Glutamatergic neuron (in vitro differentiated cells): Measurements from ENCODE around the gene CAMK2B. TPM values are rescaled to one million over a fixed set of nuclear protein-coding genes. Genes with fewer than 3 reads are reported as not detected.

Source experiments
- DNase-seq: peaks from one replicate; pipeline ENCODE4 v3.0.0; 2022
- H3K27ac Mint-ChIP-seq: one replicate; pipeline ENCODE4 v1.8.0; 2020; ENCODE audit warnings: mild to moderate bottlenecking, mixed read lengths, inconsistent platforms; ENCODE audit not compliant: unreplicated experiment
- H3K27me3 Mint-ChIP-seq: one replicate; pipeline ENCODE4 v1.8.0; 2020; ENCODE audit warnings: mild to moderate bottlenecking, moderate library complexity, mixed read lengths, inconsistent platforms; ENCODE audit not compliant: unreplicated experiment
- H3K36me3 Mint-ChIP-seq: one replicate; pipeline ENCODE4 v1.8.0; 2020; ENCODE audit warnings: mild to moderate bottlenecking, mixed read lengths, inconsistent platforms; ENCODE audit not compliant: unreplicated experiment
- H3K4me1 Mint-ChIP-seq: one replicate; pipeline ENCODE4 v1.8.0; 2020; ENCODE audit warnings: mild to moderate bottlenecking, low read depth, mixed read lengths, inconsistent platforms; ENCODE audit not compliant: unreplicated experiment
- H3K4me3 Mint-ChIP-seq: one replicate; pipeline ENCODE4 v1.8.0; 2020; ENCODE audit warnings: mild to moderate bottlenecking, mixed read lengths, inconsistent platforms; ENCODE audit not compliant: unreplicated experiment
- H3K9me3 Mint-ChIP-seq: one replicate; pipeline ENCODE4 v1.8.0; 2020; ENCODE audit warnings: mild to moderate bottlenecking, moderate library complexity, mixed read lengths, inconsistent platforms; ENCODE audit not compliant: unreplicated experiment
- CTCF ChIP-seq: fragments of 200-600 bp; sonication (generic); IDR thresholded peaks from one replicate; pipeline ENCODE4 v1.5.0; 2021; ENCODE audit not compliant: partially characterized antibody, unreplicated experiment
- total RNA-seq: library from RNA; stranded (reverse); fragmentation: NEBNext Ultra II Directional; extraction: Animal tissue kit (Norgen Biotek cat#: 25700); gene quantifications from one replicate; pipeline ENCODE4 v1.2.1, GENCODE V29; 2021; ENCODE audit not compliant: unreplicated experiment

The CAMK2B gene
- total RNA-seq, 1 donor from 2014 or later: 55.1 TPM

GRCh38 chr7:44197474-44197873 lies 127.9 kb downstream of the CAMK2B start:
- no peak overlapping the region for H3K4me3 Mint-ChIP-seq
- peak overlapping the region; percentile 23 for H3K27ac Mint-ChIP-seq
- DNase-seq: no peak
- H3K4me1 Mint-ChIP-seq: peaks cover 18% of the 10 kb centered on the region
- H3K9me3 Mint-ChIP-seq: no peaks in the 10 kb centered on the region
- no peaks in the 10 kb centered on the region for H3K36me3 Mint-ChIP-seq
- H3K27me3 Mint-ChIP-seq: no peaks in the 10 kb centered on the region
- TF ChIP-seq CTCF: no peak

- TF ChIP-seq CTCF: peak; percentile 74
- Mint-ChIP-seq H3K9me3 (no peaks in the 10 kb centered on the region), H3K36me3 (no peaks in the 10 kb centered on the region), H3K4me3 (no peak overlapping the region), H3K27me3 (no peaks in the 10 kb centered on the region), H3K4me1 (peaks cover 12% of the 10 kb centered on the region), H3K27ac (no peak overlapping the region)
- DNase-seq: peak; percentile 71
These were observed 128.9 kb downstream of the CAMK2B start for GRCh38 chr7:44196450-44196872.

GRCh38 chr7:44195889-44196288 lies 129.5 kb downstream of the CAMK2B start:
- Mint-ChIP-seq H3K27ac (peak overlapping the region; percentile 55), H3K9me3 (no peaks in the 10 kb centered on the region), H3K27me3 (no peaks in the 10 kb centered on the region), H3K36me3 (no peaks in the 10 kb centered on the region), H3K4me3 (no peak overlapping the region), H3K4me1 (peaks cover 12% of the 10 kb centered on the region)
- no peak for DNase-seq
- no peak for TF ChIP-seq CTCF

GRCh38 chr7:44194562-44195145 lies 130.7 kb downstream of the CAMK2B start:
- no peak overlapping the region for H3K4me3 Mint-ChIP-seq
- no peaks in the 10 kb centered on the region for H3K36me3 Mint-ChIP-seq
- no peaks in the 10 kb centered on the region for H3K27me3 Mint-ChIP-seq
- no peak overlapping the region for H3K27ac Mint-ChIP-seq
- H3K9me3 Mint-ChIP-seq: no peaks in the 10 kb centered on the region
- no peak for DNase-seq
- peaks cover 12% of the 10 kb centered on the region for H3K4me1 Mint-ChIP-seq
- TF ChIP-seq CTCF: no peak

DNA sequence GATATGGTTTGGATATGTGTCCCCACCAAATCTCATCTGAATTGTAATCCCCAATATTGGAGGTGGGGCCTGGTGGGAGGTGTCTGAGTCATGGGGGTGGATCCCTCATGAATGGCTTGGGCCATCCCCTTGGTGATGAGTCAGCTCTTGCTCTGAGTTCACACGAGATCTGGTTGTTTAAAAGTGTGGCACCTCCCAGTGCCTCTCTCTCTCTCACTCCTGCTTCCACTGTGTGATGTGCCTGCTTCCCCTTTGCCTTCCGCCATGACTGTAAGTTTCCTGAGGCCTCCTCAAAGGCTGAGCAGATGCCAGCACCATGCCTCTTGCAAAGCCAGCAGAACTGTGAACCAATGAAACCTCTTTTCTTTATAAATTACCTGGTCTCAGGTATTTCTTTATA lies 131.3 kb downstream of the CAMK2B start:
- peaks cover 12% of the 10 kb centered on the region for H3K4me1 Mint-ChIP-seq
- no peaks in the 10 kb centered on the region for H3K27me3 Mint-ChIP-seq
- no peak overlapping the region for H3K27ac Mint-ChIP-seq
- DNase-seq: no peak
- H3K9me3 Mint-ChIP-seq: no peaks in the 10 kb centered on the region
- H3K4me3 Mint-ChIP-seq: no peak overlapping the region
- no peaks in the 10 kb centered on the region for H3K36me3 Mint-ChIP-seq
- TF ChIP-seq CTCF: no peak
